HG03095 (cell line): Measurements from ENCODE around the gene GLB1L2.

Experiments used
- ATAC-seq: cut with Tn5 transposase; IDR thresholded peaks from one replicate; pipeline ENCODE4 v1.9.1; 2021; ENCODE audit warnings: moderate library complexity; ENCODE audit not compliant: unreplicated experiment

GLB1L2 gene

GRCh38 chr11:134417871-134418840 lies 86.4 kb downstream of the GLB1L2 start:
- no peak for ATAC-seq

DNA sequence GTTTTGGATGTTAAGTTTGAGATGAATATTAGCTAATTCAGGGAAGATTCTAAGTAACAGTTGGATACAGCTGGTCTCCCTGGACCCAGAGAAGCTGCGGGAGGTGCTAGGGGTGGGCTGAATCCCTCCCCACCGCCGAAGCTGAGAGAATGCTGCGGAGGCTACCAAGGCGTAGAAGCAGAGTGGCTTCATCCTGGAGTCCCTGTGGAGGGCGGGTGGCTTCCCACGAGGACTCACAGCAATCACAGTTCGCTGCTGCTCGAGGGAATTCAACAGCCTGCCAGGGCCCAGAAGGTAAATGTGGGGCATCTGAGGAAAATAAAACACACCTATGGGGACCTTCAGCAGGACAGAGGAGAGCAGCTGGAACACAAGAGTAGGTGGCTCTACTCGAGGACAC lies 91.3 kb downstream of the GLB1L2 start:
- ATAC-seq = no peak

DNA sequence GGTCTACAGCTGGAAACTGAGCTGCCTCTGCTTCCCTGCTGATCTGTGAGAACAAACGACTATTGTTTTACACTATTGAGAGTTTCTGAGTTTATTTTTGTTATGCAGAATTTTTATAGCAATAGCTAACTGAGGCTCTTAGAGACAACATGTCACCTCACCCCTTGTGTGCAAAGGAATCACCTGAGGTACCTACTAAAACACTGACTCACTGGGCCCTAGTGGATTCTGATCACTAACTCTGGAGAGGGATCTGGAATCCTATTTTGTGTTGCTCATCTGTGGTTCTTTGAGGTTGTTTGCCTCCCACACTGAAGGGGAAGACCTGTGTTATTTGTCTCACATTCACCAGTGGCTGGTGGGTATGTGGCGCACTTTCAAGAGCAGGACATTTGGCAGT lies 93.6 kb downstream of the GLB1L2 start:
- no peak for ATAC-seq
